A549 (cell line): ENCODE results near the gene B3GAT3. TPM values are rescaled to one million over a fixed set of nuclear protein-coding genes. Genes with fewer than 3 reads are reported as not detected.

Experiments
- ATAC-seq, 2 experiments: fragments of 200-7000 bp in 1 of 2; fragments of >200 bp in 1 of 2; cut with Nextera tagmentation in 1 of 2; cut with Tn5 transposase in 1 of 2; 3 replicates each; pipeline versions ENCODE4 v1.8.0 to v1.9.1; 2018 to 2020; ENCODE audit warnings: mild to moderate bottlenecking in 1 of 2, moderate library complexity in 1 of 2
- CTCF ChIA-PET: fragments of 300-600 bp; sonication (Branson Sonifier 250); formaldehyde crosslinking; extraction: SDS; loops from one replicate; lab custom pipeline; 2021; ENCODE audit warnings: antibody characterized with exemption, inconsistent platforms; lab: Yijun Ruan, JAX
- POLR2A ChIA-PET: fragments of 350-600 bp; formaldehyde crosslinking; extraction: SDS; loops from one replicate; lab custom pipeline; 2021; ENCODE audit warnings: antibody characterized with exemption, inconsistent platforms; lab: Yijun Ruan, JAX
- DNase-seq, 2 experiments: peaks; one replicate each; pipeline versions ENCODE4 v3.0.0 to v3.0.0-alpha.2; 2011 to 2016; ENCODE audit warnings: low read depth in 1 of 2, low spot score in 1 of 2
- FAIRE-seq: peaks from 2 replicates; lab custom pipeline; 2011; peaks lifted over from hg19 to GRCh38; lab: Jason Lieb, UNC
- H3K27ac ChIP-seq, 2 experiments: fragments of >200 bp; sonication (Bioruptor Twin); formaldehyde crosslinking; 3 replicates each; pipeline ENCODE4 v1.5.1; 2016 to 2017
- H3K4me1 ChIP-seq: fragments of >200 bp; sonication (Bioruptor Twin); formaldehyde crosslinking; 3 replicates; pipeline ENCODE4 v1.6.1; 2016
- H3K4me2 ChIP-seq: fragments of >200 bp; sonication (Bioruptor Twin); formaldehyde crosslinking; 3 replicates; pipeline ENCODE4 v1.6.1; 2016
- H3K4me3 ChIP-seq: fragments of >200 bp; sonication (Bioruptor Twin); formaldehyde crosslinking; 3 replicates; pipeline ENCODE4 v1.5.1; 2016
- H3K9me3 ChIP-seq: fragments of >200 bp; sonication (Bioruptor Twin); formaldehyde crosslinking; 3 replicates; pipeline ENCODE4 v1.6.1; 2016
- BHLHE40 ChIP-seq: IDR thresholded peaks from 2 replicates; pipeline ENCODE4 v1.6.1; 2012; ENCODE audit warnings: low read depth, low read length, inconsistent platforms
- EHMT2 ChIP-seq: fragments of 200-600 bp; sonication (generic); IDR thresholded peaks from 2 replicates; pipeline ENCODE4 v1.6.1; 2016; ENCODE audit warnings: antibody characterized with exemption, low read depth, mild to moderate bottlenecking, moderate library complexity
- ELK1 ChIP-seq: fragments of 150-350 bp; IDR thresholded peaks from 2 replicates; pipeline ENCODE4 v1.6.1; 2014; ENCODE audit warnings: low read depth, mild to moderate bottlenecking, low read length
- EP300 ChIP-seq, 2 experiments: fragments of >200 bp; sonication (Bioruptor Twin); formaldehyde crosslinking; IDR thresholded peaks; 2 replicates in 1 of 2; 3 replicates in 1 of 2; pipeline ENCODE4 v1.6.1; 2016 to 2017
- ESRRA ChIP-seq: fragments of 150-350 bp; IDR thresholded peaks from 2 replicates; pipeline ENCODE4 v1.6.1; 2014; ENCODE audit warnings: mild to moderate bottlenecking, low read length, borderline replicate concordance
- GATA3 ChIP-seq: IDR thresholded peaks from 2 replicates; pipeline ENCODE4 v1.6.1; 2012; ENCODE audit warnings: borderline replicate concordance
- HDAC2 ChIP-seq: fragments of 200-600 bp; sonication (generic); IDR thresholded peaks from 2 replicates; pipeline ENCODE4 v1.6.1; 2016
- HES2 ChIP-seq: fragments of >200 bp; sonication (Bioruptor Twin); formaldehyde crosslinking; IDR thresholded peaks from 2 replicates; pipeline ENCODE4 v1.6.1; 2016
- JUN ChIP-seq, 2 experiments: fragments of >200 bp; sonication (Bioruptor Twin); formaldehyde crosslinking; IDR thresholded peaks; 2 replicates in 1 of 2; 3 replicates in 1 of 2; pipeline ENCODE4 v1.6.1; 2016 to 2017
- KDM1A ChIP-seq: fragments of 200-600 bp; sonication (generic); IDR thresholded peaks from 2 replicates; pipeline ENCODE4 v1.6.1; 2016; ENCODE audit warnings: low read depth, mild to moderate bottlenecking
- MYC ChIP-seq: IDR thresholded peaks from 2 replicates; pipeline ENCODE4 v1.6.1; 2012; ENCODE audit warnings: mild to moderate bottlenecking, inconsistent platforms, low read length, improper control_type of control experiment, borderline replicate concordance
- PBX3 ChIP-seq: IDR thresholded peaks from 2 replicates; pipeline ENCODE4 v1.6.1; 2012
- POLR2A ChIP-seq: IDR thresholded peaks from 2 replicates; pipeline ENCODE4 v1.6.1; 2012; ENCODE audit warnings: mild to moderate bottlenecking, low read length
- POLR2AphosphoS2 ChIP-seq: conservative IDR thresholded peaks from 2 replicates; pipeline ENCODE4 v1.6.1; 2012; ENCODE audit warnings: low read length, improper control_type of control experiment, inconsistent platforms
- RAD21 ChIP-seq, 2 experiments: fragments of >200 bp in 1 of 2; sonication (Bioruptor Twin) in 1 of 2; formaldehyde crosslinking in 1 of 2; IDR thresholded peaks in 1 of 2; conservative IDR thresholded peaks in 1 of 2; 2 replicates in 1 of 2; 3 replicates in 1 of 2; pipeline ENCODE4 v1.6.1; 2012 to 2018; ENCODE audit warnings: inconsistent platforms in 1 of 2
- RCOR1 ChIP-seq: fragments of 150-350 bp; IDR thresholded peaks from 2 replicates; pipeline ENCODE4 v1.6.1; 2014; ENCODE audit warnings: antibody characterized with exemption, low read length, low read depth
- RNF2 ChIP-seq: fragments of 200-600 bp; sonication (generic); IDR thresholded peaks from 2 replicates; pipeline ENCODE4 v1.6.1; 2016; ENCODE audit warnings: low read depth, mild to moderate bottlenecking, antibody characterized with exemption, moderate library complexity, borderline replicate concordance
- ZC3H11A ChIP-seq: fragments of 450-650 bp; IDR thresholded peaks from 2 replicates; pipeline ENCODE4 v1.6.1; 2014; ENCODE audit warnings: antibody characterized with exemption, mild to moderate bottlenecking
- ZFP36 ChIP-seq: fragments of 450-650 bp; IDR thresholded peaks from 2 replicates; pipeline ENCODE4 v1.6.1; 2014; ENCODE audit warnings: borderline replicate concordance; ENCODE audit not compliant: partially characterized antibody
- ZSCAN20 ChIP-seq: fragments of 250-450 bp; sonication (Bioruptor Pico); IDR thresholded peaks from 2 replicates; pipeline ENCODE4 v1.8.0; 2022; ENCODE audit warnings: mild to moderate bottlenecking, moderate library complexity
- WGBS: methylation state at CpG from one replicate; pipeline ENCODE4 v1.1.6; 2017; ENCODE audit errors: missing lambda C conversion rate; 5-methylcytosine and 5-hydroxymethylcytosine counted together
- polyA plus RNA-seq, 4 experiments: library from polyadenylated mRNA; depleted of rRNA in 3 of 4; stranded (reverse); fragments of >200 nt; fragmentation: RNase III in 1 of 4; extraction: RNeasy Plus Mini Kit Qiagen cat#74134 plus additional on column Dnase treatment in 1 of 4; gene quantifications; 2 replicates in 3 of 4; 3 replicates in 1 of 4; pipeline ENCODE4 v1.2.3, GENCODE V29; 2011 to 2017

Gene B3GAT3
- polyA plus RNA-seq, 2 of the 4 experiments (the other 2 are of a cell fraction): 19.0 to 41.0 TPM

- ATAC-seq (no peak), FAIRE-seq (no peak)
- Histone ChIP-seq H3K4me2 (no peak overlapping the region), H3K27ac (no peak overlapping the region), H3K4me1 (peaks cover 32% of the 10 kb centered on the region), H3K4me3 (no peak overlapping the region)
- POLR2A ChIA-PET: interaction anchor here (1.4 to 1.6 kb wide), 2 partner anchors 11 to 29 kb away, joined by 3 to 11 read pairs; partner anchors contain the start of genes EEF1G and TUT1
- 98% methylated on average over 13 of the region's 13 CpGs for WGBS
- CTCF ChIA-PET: interaction anchor here (1.2 to 5.1 kb wide), 4 partner anchors 9 to 208 kb away, joined by 3 to 42 read pairs (median 8); partner anchors contain the start of genes EML3, ROM1 and TUT1
- TF ChIP-seq HES2 (no peak), EHMT2 (no peak), PBX3 (no peak), BHLHE40 (no peak), GATA3 (no peak), ZC3H11A (no peak), ELK1 (no peak), ZFP36 (no peak), KDM1A (no peak), POLR2A (no peak), EP300 (IDR thresholded peaks at IDR 0.05) (no peak), RCOR1 (no peak), MYC (no peak), ESRRA (no peak), RAD21 (conservative IDR thresholded peaks at IDR 0.05 in 1 of 2, IDR thresholded peaks at IDR 0.05 in 1 of 2) (no peak), HDAC2 (no peak), POLR2AphosphoS2 (no peak), ZSCAN20 (CRISPR knock-in tag) (no peak)
- TF ChIP-seq, all 56 proteins: peak for 0
- DNase-seq: no peak
- no peaks in the 10 kb centered on the region for H3K9me3 ChIP-seq
Measured at GRCh38 chr11:62603072-62603408, 18.7 kb downstream of the B3GAT3 start.

GRCh38 chr11:62602141-62603071, 19.4 kb downstream of the B3GAT3 start:
- FAIRE-seq (no peak), DNase-seq (peak in 1 of 2 experiments; percentile 37)
- 79% methylated on average over 71 of the region's 96 CpGs for WGBS
- TF ChIP-seq RNF2 (0 out of 2 replicates have a peak, but pooled peaks have one; percentile 47), JUN (IDR thresholded peaks at IDR 0.05) (no peak)
- TF ChIP-seq, all 56 proteins: peak for 1
- Histone ChIP-seq H3K9me3 (no peaks in the 10 kb centered on the region), H3K4me1 (peaks cover 32% of the 10 kb centered on the region), H3K4me3 (peak overlapping the region; percentile 92), H3K4me2 (peak overlapping the region; percentile 97), H3K27ac (peak overlapping the region; percentile 72 to 98)
- ChIA-PET POLR2A (interaction anchor here (1.0 to 3.5 kb wide), 9 partner anchors 9 to 239 kb away, joined by 3 to 75 read pairs (median 6); partner anchors contain the start of genes B3GAT3, C11orf98, CSKMT and EEF1G), CTCF (interaction anchor here (0.5 to 5.1 kb wide), 6 partner anchors 10 to 720 kb away, joined by 4 to 42 read pairs (median 10); partner anchors contain the start of genes EML3, ROM1 and TUT1)
- peak; percentile 21 to 37 for ATAC-seq
